Testis (tissue), 2 donors: ENCODE data around the gene WTAP.

Experiments used
- CTCF ChIP-seq, 3 experiments: fragments of 450-650 bp in 2 of 3; fragments of 200-600 bp in 1 of 3; sonication (generic) in 1 of 3; IDR thresholded peaks; one replicate each; pipeline ENCODE4 v1.5.1; 2016 to 2019; ENCODE audit warnings: antibody characterized with exemption in 3 of 3, mild to moderate bottlenecking in 2 of 3, moderate library complexity in 1 of 3
- POLR2A ChIP-seq: fragments of 450-650 bp; IDR thresholded peaks from one replicate; pipeline ENCODE4 v1.6.1; 2017; ENCODE audit warnings: antibody characterized with exemption, mild to moderate bottlenecking, moderate library complexity

GRCh38 chr6:159684013-159684304 is 43.3 kb upstream of the WTAP start:
- TF ChIP-seq CTCF (IDR thresholded peaks at IDR 0.05) (no peak), POLR2A (no peak)
